Measurements from ENCODE around the gene COBLL1. TPM values are rescaled to one million over a fixed set of nuclear protein-coding genes. Genes with fewer than 3 reads are reported as not detected.

Gene COBLL1

Small RNA genes lying within 50 kb of the gene (small RNA-seq; reads per million reads assigned to genes)
- gene RNA5SP110 (ENCODE audit: insufficient read depth) (not detected), gene SNORA70F (ENCODE audit: insufficient read depth) (not detected)
